Activated CD4-positive, alpha-beta T cell treated with anti-CD3 and anti-CD28 coated beads for 48 hours (primary cell): ENCODE measurements around the gene STX5.
"Not testable (repeated sequence)": the region's sequence is repeated elsewhere in the genome, so short reads cannot be mapped to it uniquely, and the experiment has no call there.

Source experiments
- DNase-seq: peaks from one replicate; pipeline ENCODE4 v3.0.0-alpha.2; 2020

Gene STX5

GRCh38 chr11:62778441-62778840, 53.4 kb downstream of the STX5 start:
- no peak for DNase-seq

- no peak for DNase-seq
Observed at GRCh38 chr11:62777389-62777788, 54.5 kb downstream of the STX5 start.

- no peak for DNase-seq
Observed at GRCh38 chr11:62775646-62776045, 56.2 kb downstream of the STX5 start.

- DNase-seq = no peak
Observed at GRCh38 chr11:62774407-62774806, 57.4 kb downstream of the STX5 start.

GRCh38 chr11:62771144-62772021, 60.5 kb downstream of the STX5 start, which contains the start of gene TAF6L:
Gene TAF6L (plus strand): TSS chr11:62771396. CDS start chr11:62775784, 4,388 bp downstream.
- peak; percentile 98 for DNase-seq

GRCh38 chr11:62770778-62771143, 61.1 kb downstream of the STX5 start:
- peak; percentile 24 for DNase-seq

- DNase-seq = not testable (repeated sequence)
Observed at GRCh38 chr11:62760867-62761227, 71.0 kb downstream of the STX5 start.

- DNase-seq = no peak
Observed at GRCh38 chr11:62757846-62758788, 73.7 kb downstream of the STX5 start.
